OCI-LY1 (cell line): ENCODE data around the gene AP1G2.

Experiments
- EZH2 ChIP-seq: fragments of 200-600 bp; sonication (generic), shearing (Covaris generic); IDR thresholded peaks from 2 replicates; pipeline ENCODE4 v1.8.0; 2017; ENCODE audit warnings: borderline replicate concordance, mixed run types, mild to moderate bottlenecking, antibody characterized with exemption, low read length, moderate library complexity, mixed read lengths
- TF ChIP-seq, protein P1 (sequence below): fragments of 200-600 bp; sonication (generic), shearing (Covaris generic); IDR thresholded peaks from 2 replicates; pipeline ENCODE4 v1.5.1; 2017; ENCODE audit warnings: mild to moderate bottlenecking, antibody characterized with exemption, low read length, moderate library complexity, mixed read lengths

DNA sequence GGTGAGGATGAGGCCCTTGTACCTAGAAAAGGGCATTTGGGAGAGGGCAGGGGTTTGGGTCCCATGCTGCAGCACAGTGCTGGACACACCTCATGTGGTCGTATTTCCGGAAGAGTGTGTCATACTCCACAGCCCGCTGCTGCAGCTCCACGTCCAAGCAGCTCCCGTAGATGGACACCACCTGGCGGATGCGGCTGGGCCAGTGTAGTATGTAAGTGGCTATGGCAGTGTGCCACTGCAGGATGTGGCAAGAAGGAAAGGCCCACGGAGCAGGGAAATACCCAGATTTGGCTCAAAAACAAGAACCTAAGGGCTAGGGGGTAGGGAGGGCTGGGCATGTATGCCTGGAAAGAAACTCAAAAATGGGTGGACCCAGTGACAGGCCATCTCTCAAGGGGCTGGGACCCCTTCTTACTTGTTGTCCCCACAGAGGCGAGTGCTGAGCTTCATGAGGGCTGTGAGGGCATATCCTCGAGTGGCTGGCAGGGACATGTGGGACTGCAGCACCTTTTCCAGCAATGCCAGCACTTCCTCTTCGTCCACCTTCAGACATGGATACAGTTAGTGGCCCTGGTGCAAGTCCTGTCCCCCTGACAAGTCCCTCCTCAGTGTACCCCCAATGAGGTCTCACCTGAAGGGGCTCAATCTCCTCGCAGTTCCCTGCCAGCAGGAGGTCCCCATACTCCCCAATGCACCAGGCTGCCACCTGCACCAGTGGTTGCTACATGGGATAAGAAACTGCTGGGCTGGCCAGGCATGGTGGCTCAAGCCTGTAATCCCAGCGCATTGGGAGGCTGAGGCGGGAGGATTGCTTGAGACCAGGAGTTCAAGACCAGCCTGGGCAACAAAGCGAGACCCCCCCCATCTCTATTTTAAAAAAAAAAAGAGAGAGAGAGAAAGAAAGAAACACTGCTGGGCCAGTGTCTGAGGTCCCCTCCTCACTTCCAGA, 5.4 kb downstream of the AP1G2 start:
- TF ChIP-seq EZH2: no peak
- TF ChIP-seq, protein P1, sequence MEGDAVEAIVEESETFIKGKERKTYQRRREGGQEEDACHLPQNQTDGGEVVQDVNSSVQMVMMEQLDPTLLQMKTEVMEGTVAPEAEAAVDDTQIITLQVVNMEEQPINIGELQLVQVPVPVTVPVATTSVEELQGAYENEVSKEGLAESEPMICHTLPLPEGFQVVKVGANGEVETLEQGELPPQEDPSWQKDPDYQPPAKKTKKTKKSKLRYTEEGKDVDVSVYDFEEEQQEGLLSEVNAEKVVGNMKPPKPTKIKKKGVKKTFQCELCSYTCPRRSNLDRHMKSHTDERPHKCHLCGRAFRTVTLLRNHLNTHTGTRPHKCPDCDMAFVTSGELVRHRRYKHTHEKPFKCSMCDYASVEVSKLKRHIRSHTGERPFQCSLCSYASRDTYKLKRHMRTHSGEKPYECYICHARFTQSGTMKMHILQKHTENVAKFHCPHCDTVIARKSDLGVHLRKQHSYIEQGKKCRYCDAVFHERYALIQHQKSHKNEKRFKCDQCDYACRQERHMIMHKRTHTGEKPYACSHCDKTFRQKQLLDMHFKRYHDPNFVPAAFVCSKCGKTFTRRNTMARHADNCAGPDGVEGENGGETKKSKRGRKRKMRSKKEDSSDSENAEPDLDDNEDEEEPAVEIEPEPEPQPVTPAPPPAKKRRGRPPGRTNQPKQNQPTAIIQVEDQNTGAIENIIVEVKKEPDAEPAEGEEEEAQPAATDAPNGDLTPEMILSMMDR: no peak
